Neural cell (in vitro differentiated cells): ENCODE results near the gene KCNMB2. TPM values are rescaled to one million over a fixed set of nuclear protein-coding genes. Genes with fewer than 3 reads are reported as not detected.

Experiments used
- H2AFZ ChIP-seq: fragments of 200-600, 300-800 bp; sonication (generic), shearing (Covaris generic); 2 replicates; pipeline ENCODE4 v1.6.0; 2014; ENCODE audit warnings: low read depth, mild to moderate bottlenecking, antibody characterized with exemption, low read length, moderate library complexity
- H3F3A ChIP-seq: fragments of 200-600 bp; shearing (Covaris generic); 2 replicates; pipeline ENCODE4 v1.6.1; 2016; ENCODE audit warnings: mild to moderate bottlenecking, moderate library complexity, mixed read lengths, antibody characterized with exemption, low read length; ENCODE audit not compliant: insufficient read depth, poor library complexity, severe bottlenecking
- H3K27ac ChIP-seq: fragments of 200-600, 300-800 bp; sonication (generic), shearing (Covaris generic); 2 replicates; pipeline ENCODE4 v1.5.1; 2014; ENCODE audit warnings: mild to moderate bottlenecking, low read length, moderate library complexity
- H3K27me3 ChIP-seq: fragments of 300-800, 200-600 bp; sonication (generic), shearing (Covaris generic); 2 replicates; pipeline ENCODE4 v1.6.0; 2014; ENCODE audit warnings: mild to moderate bottlenecking, low read depth, low read length, moderate library complexity; ENCODE audit not compliant: insufficient read depth
- H3K36me3 ChIP-seq: fragments of 300-800, 200-600 bp; sonication (generic), shearing (Covaris generic); 2 replicates; pipeline ENCODE4 v1.5.1; 2014; ENCODE audit warnings: mild to moderate bottlenecking, antibody characterized with exemption, low read length, moderate library complexity; ENCODE audit not compliant: insufficient read depth
- H3K4me2 ChIP-seq: fragments of 300-800, 200-600 bp; sonication (generic), shearing (Covaris generic); 2 replicates; pipeline ENCODE4 v1.6.0; 2014; ENCODE audit warnings: mild to moderate bottlenecking, low read length
- H3K4me3 ChIP-seq: fragments of 300-800, 200-600 bp; sonication (generic), shearing (Covaris generic); 2 replicates; pipeline ENCODE4 v1.5.1; 2014; ENCODE audit warnings: mild to moderate bottlenecking, low read length, moderate library complexity
- H3K79me2 ChIP-seq: fragments of 200-600 bp; shearing (Covaris generic); replicated peaks from 2 replicates; pipeline ENCODE4 v1.6.0; 2014; ENCODE audit warnings: mild to moderate bottlenecking, low read length, moderate library complexity; ENCODE audit not compliant: insufficient read depth
- H3K9ac ChIP-seq: fragments of 300-800, 200-600 bp; sonication (generic), shearing (Covaris generic); 2 replicates; pipeline ENCODE4 v1.6.1; 2016; ENCODE audit warnings: mild to moderate bottlenecking, low read length, mixed read lengths
- H3K9me2 ChIP-seq: fragments of 200-600 bp; shearing (Covaris generic); 2 replicates; pipeline ENCODE4 v1.6.1; 2016; ENCODE audit warnings: mild to moderate bottlenecking, low read length, mixed read lengths; ENCODE audit not compliant: insufficient read depth
- H3K9me3 ChIP-seq: fragments of 200-600, 300-800 bp; sonication (generic), shearing (Covaris generic); 2 replicates; pipeline ENCODE4 v1.6.1; 2016; ENCODE audit warnings: mild to moderate bottlenecking, mixed run types, low read length, moderate library complexity, mixed read lengths
- H4K20me1 ChIP-seq: fragments of 200-600 bp; shearing (Covaris generic); 2 replicates; pipeline ENCODE4 v1.6.1; 2016; ENCODE audit warnings: mild to moderate bottlenecking, mixed run types; ENCODE audit not compliant: insufficient read depth
- CTCF ChIP-seq: fragments of 450-650 bp; IDR thresholded peaks from 2 replicates; pipeline ENCODE4 v1.5.1; 2014; ENCODE audit warnings: antibody characterized with exemption, mild to moderate bottlenecking, moderate library complexity; ENCODE audit not compliant: poor library complexity, severe bottlenecking
- EP300 ChIP-seq: fragments of 450-650 bp; conservative IDR thresholded peaks from 2 replicates; pipeline ENCODE4 v1.6.1; 2014; ENCODE audit warnings: antibody characterized with exemption, mild to moderate bottlenecking, moderate library complexity; ENCODE audit not compliant: poor library complexity, severe bottlenecking
- EZH2 ChIP-seq: fragments of 200-600, 300-800 bp; shearing (Covaris generic), sonication (generic); IDR thresholded peaks from 2 replicates; pipeline ENCODE4 v1.6.1; 2014; ENCODE audit warnings: antibody characterized with exemption, low read length, borderline replicate concordance, mild to moderate bottlenecking; ENCODE audit not compliant: insufficient read depth, poor library complexity, severe bottlenecking
- MXI1 ChIP-seq: fragments of 450-650 bp; conservative IDR thresholded peaks from 2 replicates; pipeline ENCODE4 v1.6.1; 2014; ENCODE audit warnings: antibody characterized with exemption, mild to moderate bottlenecking; ENCODE audit not compliant: poor library complexity, severe bottlenecking
- POLR2AphosphoS5 ChIP-seq: IDR thresholded peaks from 2 replicates; pipeline ENCODE4 v1.6.1; 2012
- RAD21 ChIP-seq: fragments of 450-650 bp; conservative IDR thresholded peaks from 2 replicates; pipeline ENCODE4 v1.6.1; 2014; ENCODE audit warnings: antibody characterized with exemption, mild to moderate bottlenecking, moderate library complexity
- SMC3 ChIP-seq: fragments of 450-650 bp; conservative IDR thresholded peaks from 2 replicates; pipeline ENCODE4 v1.6.1; 2014; ENCODE audit warnings: antibody characterized with exemption, mild to moderate bottlenecking, moderate library complexity; ENCODE audit not compliant: poor library complexity
- TAF1 ChIP-seq: IDR thresholded peaks from 2 replicates; pipeline ENCODE4 v1.6.1; 2012; ENCODE audit warnings: low read depth
- polyA plus RNA-seq: library from polyadenylated mRNA; depleted of rRNA; stranded (reverse); fragments of >200 nt; gene quantifications from 2 replicates; pipeline ENCODE4 v1.2.3, GENCODE V29; 2014
- TF ChIP-seq, protein P1 (sequence below): IDR thresholded peaks from 2 replicates; pipeline ENCODE4 v1.6.1; 2012; ENCODE audit warnings: borderline replicate concordance

Gene KCNMB2
- polyA plus RNA-seq, 1 donor from 2014 or later = 0.93 TPM

DNA sequence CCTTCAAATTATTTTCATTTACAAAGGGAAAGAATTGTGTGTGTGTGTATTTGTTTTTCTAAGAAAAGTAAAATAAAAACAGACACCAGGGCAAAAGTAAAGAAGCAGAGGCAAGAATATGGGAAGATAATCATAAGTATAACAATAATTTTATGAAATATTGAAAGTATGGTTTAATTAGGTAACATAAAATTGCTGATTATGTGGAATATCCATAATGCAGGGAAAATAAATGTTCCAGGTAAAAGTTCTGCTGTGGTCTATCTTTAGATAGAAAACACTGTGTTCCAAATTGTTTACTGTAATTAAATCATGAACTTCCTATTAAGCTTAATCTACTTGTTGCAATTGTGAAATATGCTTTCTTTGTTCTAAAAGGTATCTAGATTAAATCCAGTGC lies 25.7 kb upstream of the KCNMB2 start:
- Histone ChIP-seq H3K4me2 (no peak overlapping the region), H3K9ac (no peak overlapping the region), H3K36me3 (no peaks in the 10 kb centered on the region), H3K79me2 (no peaks in the 10 kb centered on the region), H3K27me3 (no peaks in the 10 kb centered on the region), H3K9me3 (no peaks in the 10 kb centered on the region), H3K27ac (no peak overlapping the region), H2AFZ (no peak overlapping the region), H3F3A (no peaks in the 10 kb centered on the region), H4K20me1 (no peaks in the 10 kb centered on the region), H3K9me2 (no peaks in the 10 kb centered on the region), H3K4me3 (no peak overlapping the region)
- TF ChIP-seq EP300 (no peak), EZH2 (no peak), TAF1 (no peak), RAD21 (no peak), SMC3 (no peak), CTCF (no peak), POLR2AphosphoS5 (no peak), MXI1 (no peak)
- TF ChIP-seq, protein P1, sequence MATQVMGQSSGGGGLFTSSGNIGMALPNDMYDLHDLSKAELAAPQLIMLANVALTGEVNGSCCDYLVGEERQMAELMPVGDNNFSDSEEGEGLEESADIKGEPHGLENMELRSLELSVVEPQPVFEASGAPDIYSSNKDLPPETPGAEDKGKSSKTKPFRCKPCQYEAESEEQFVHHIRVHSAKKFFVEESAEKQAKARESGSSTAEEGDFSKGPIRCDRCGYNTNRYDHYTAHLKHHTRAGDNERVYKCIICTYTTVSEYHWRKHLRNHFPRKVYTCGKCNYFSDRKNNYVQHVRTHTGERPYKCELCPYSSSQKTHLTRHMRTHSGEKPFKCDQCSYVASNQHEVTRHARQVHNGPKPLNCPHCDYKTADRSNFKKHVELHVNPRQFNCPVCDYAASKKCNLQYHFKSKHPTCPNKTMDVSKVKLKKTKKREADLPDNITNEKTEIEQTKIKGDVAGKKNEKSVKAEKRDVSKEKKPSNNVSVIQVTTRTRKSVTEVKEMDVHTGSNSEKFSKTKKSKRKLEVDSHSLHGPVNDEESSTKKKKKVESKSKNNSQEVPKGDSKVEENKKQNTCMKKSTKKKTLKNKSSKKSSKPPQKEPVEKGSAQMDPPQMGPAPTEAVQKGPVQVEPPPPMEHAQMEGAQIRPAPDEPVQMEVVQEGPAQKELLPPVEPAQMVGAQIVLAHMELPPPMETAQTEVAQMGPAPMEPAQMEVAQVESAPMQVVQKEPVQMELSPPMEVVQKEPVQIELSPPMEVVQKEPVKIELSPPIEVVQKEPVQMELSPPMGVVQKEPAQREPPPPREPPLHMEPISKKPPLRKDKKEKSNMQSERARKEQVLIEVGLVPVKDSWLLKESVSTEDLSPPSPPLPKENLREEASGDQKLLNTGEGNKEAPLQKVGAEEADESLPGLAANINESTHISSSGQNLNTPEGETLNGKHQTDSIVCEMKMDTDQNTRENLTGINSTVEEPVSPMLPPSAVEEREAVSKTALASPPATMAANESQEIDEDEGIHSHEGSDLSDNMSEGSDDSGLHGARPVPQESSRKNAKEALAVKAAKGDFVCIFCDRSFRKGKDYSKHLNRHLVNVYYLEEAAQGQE = no peak

- Histone ChIP-seq H3K4me3 (no peak overlapping the region), H3K27ac (no peak overlapping the region), H3K9me3 (no peaks in the 10 kb centered on the region), H3F3A (no peaks in the 10 kb centered on the region), H4K20me1 (no peaks in the 10 kb centered on the region), H3K79me2 (no peaks in the 10 kb centered on the region), H3K27me3 (no peaks in the 10 kb centered on the region), H2AFZ (no peak overlapping the region), H3K4me2 (no peak overlapping the region), H3K9me2 (no peaks in the 10 kb centered on the region), H3K36me3 (no peaks in the 10 kb centered on the region), H3K9ac (no peak overlapping the region)
- TF ChIP-seq RAD21 = no peak
- no peak for TF ChIP-seq TAF1
- no peak for TF ChIP-seq EP300
- TF ChIP-seq SMC3 = no peak
- TF ChIP-seq CTCF = no peak
- TF ChIP-seq POLR2AphosphoS5 = no peak
- no peak for TF ChIP-seq MXI1
- TF ChIP-seq, protein P1 = no peak
- no peak for TF ChIP-seq EZH2
Observed at GRCh38 chr3:178512647-178513046, 23.6 kb upstream of the KCNMB2 start.
